GM18517 (cell line): ENCODE results near the gene SND1.

Source experiments
- ATAC-seq: cut with Tn5 transposase; IDR thresholded peaks from one replicate; pipeline ENCODE4 v1.9.1; 2021; ENCODE audit warnings: mild to moderate bottlenecking, moderate library complexity; ENCODE audit not compliant: unreplicated experiment

Gene SND1

GRCh38 chr7:128005759-128006159, 353.8 kb downstream of the SND1 start:
- no peak for ATAC-seq

- no peak for ATAC-seq
Observed at GRCh38 chr7:128006550-128007302, 354.7 kb downstream of the SND1 start.

GRCh38 chr7:128007303-128007680, 355.3 kb downstream of the SND1 start:
- ATAC-seq, result no peak

DNA sequence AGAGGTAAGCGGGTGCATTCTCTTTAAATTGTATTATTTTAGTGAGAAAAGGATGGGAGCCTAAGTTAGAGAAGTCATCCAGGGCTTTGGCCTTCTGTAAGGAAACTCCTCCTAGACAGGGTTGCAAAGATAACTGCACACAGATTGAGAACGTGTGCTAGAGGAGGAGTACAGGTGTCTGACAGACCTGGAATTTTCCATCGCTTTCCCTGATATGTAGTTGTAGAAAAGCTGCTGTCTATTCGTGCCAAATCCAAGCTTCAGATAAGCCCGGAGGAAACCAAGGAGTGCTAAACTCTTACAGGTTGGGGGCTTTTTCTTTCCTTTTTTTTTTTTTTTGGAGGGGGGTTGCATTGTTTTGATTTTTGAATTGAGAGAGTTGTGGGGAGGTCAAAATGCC, 356.1 kb downstream of the SND1 start:
- ATAC-seq, result no peak

GRCh38 chr7:128008744-128009143, 356.8 kb downstream of the SND1 start:
- no peak for ATAC-seq

- no peak for ATAC-seq
Observed at GRCh38 chr7:128010391-128011127, 358.6 kb downstream of the SND1 start.

DNA sequence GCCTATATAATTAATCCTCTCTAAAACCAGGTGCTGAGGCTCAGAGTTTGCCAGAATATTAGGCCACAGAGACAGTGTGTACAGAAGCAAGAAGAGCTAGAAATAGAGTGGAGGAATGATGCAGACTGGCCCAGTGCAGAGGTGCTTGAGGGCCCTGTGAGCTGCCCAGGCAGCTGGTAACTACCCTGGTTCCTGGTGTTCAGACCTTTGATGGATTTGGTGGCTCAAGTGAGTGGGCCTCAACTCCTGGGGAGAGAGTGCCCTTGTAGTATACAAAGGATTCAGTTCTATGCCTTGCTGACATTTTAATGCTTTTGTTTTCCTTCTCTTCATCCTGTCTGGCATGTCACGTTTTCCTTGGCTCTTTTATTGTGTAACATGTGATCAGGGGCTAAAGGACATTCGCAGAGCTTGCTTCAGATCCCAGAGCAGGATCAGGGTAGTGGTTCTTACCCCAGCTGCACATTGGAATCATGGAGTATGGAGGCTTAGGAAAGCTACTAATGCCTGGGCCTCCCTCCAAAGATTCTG, 359.2 kb downstream of the SND1 start:
- ATAC-seq, result no peak

GRCh38 chr7:128014811-128015210, 362.8 kb downstream of the SND1 start:
- ATAC-seq, result no peak

DNA sequence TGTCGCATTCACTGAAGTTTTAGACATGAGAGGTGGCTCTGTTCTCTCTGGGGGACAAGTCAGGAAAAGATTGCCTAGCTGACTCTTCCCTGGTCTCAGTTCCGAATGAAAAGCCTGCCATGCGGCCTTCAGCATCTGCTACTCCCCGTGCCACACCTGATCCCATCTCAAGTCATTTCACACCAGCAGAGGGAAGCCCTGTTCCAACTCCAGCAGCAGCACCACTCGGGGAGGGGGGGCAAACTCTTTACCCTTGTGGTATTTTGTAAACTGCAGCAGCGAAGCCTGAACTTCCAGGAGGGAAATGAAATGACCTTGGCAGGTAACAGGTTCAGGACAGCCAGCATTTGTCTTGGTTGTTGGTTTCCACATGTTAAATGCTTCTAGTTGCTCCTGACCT, 365.5 kb downstream of the SND1 start:
- no peak for ATAC-seq

- ATAC-seq, result no peak
Observed at GRCh38 chr7:128017862-128018845, 366.2 kb downstream of the SND1 start.

GRCh38 chr7:128019288-128019687, 367.3 kb downstream of the SND1 start:
- ATAC-seq, result no peak

DNA sequence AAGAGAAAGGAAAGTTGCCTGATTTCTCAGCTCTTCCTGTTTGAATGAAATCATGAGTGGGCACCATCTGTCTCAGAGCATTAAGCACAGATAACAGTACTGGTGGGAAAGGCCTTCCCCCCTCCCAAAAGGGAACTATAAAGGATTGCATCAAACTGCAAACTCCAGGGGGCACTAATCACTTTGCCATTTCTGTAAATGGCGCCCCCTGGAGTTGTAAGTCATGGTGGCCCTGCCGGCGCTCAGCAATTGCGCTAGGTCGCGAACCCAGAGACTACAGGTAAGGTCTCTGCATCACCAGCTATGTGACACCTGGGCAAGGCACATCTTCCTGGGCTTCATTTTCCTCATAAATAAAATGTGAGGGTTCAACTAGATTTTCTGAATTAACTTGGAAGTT, 368.2 kb downstream of the SND1 start:
- no peak for ATAC-seq

GRCh38 chr7:128021366-128021765, 369.4 kb downstream of the SND1 start:
- ATAC-seq, result no peak

DNA sequence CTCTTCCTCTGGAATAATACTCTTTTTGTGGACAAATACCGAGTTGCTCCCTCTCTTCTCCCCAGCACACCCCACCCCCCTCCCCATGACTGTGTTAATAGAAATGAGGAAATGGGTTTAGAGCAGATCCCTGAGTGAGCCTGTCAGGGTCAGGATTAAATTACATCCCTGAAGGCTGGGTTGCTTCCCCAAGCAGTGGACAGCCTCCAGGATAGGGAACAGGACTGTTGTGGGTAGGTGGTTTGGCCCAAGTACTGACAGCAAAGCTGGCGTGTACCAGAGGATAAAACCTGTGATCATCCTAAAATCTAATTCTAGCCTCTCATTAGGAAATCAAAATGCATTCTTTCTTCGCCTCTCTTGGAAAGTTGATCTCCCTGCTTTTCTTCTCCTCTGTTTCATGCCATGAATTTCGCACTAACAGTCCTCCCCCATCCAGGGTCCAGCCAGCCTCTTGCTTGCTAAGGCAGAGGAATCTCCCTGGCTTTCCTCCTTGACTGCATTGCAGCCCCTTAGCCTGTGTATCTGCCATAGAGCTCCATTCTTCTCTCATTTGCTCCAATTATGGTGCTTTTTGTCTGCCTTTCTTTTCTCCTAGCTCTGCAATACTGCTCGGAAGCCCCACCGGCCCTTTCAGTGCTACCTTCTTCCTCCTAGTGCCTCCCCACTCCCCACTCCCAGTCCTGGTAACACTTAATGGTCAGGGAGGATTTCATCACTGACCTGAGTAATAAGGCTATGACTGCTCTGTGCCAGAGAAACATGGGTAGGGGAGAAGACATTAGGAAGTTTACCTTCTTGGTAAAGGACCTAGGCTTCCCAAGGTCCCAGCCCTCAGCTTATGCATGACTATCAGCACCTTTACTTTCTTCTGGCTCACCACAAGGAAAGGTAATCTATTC, 370.9 kb downstream of the SND1 start:
- ATAC-seq, result no peak

- ATAC-seq, result no peak
Observed at GRCh38 chr7:128024151-128024550, 372.2 kb downstream of the SND1 start.

DNA sequence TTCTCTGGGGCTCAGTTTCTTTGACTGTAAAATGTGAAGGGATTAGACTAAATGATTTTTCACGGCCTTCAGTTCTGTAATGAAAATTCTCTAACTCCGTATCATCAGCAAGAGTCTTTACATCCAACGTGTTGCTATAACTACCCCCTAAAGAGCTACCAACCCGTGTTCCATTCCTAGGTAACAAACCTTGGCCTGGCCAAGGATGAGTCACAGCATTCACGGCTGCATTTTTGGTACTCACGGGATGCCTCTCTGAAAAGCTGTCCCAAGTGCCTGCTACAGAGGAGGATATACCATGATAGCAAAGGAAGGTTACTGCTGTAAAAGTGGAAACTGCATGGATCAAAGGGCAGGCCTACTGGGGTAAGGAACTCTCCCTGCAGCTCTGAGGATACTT, 373.4 kb downstream of the SND1 start:
- no peak for ATAC-seq

- no peak for ATAC-seq
Observed at GRCh38 chr7:128025819-128026218, 373.8 kb downstream of the SND1 start.

DNA sequence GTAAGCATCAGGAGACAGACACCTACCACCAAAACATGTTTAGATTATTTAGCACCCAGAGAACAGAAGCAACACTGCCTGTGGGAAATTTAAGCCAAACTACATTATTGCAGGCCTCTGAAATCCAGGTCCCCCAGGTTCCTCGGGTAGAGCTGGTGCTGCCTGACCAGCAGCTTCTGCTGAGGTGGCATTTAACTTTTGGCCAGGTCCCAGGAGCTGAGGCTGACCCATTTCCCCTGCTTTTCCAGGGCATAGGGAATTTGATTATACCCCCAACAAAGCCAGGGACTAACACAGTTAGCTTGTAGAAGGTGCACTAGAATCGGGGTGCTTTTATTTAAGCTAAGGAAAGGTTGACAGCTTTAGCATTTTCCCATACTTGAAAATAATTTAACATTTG, 374.6 kb downstream of the SND1 start:
- ATAC-seq, result no peak

DNA sequence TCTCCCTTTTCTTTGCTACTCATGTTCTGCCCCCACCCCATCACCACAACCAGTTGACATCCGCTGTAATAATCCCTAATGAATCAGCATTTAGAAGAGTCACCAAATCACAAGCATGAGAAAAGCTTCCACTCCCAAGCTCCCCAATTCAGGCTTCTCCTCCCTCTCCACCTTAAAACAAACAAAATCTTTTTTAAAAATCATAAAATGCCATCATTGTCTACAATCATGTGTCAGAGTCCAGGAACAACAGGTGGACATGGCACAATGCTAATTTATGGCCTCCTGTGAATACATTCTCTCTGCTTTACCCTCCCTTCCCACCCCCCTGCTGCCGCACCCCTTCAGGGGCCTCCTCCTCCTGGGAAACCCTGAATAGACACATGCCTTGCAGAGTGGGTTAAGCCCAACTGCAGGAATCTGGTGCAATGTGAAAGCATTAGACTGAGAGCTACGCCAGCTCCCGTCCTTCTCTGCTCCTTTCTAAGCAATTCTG, 375.5 kb downstream of the SND1 start:
- no peak for ATAC-seq
